ENCODE measurements around the gene UBAC1.
"Not testable (repeated sequence)": the region's sequence is repeated elsewhere in the genome, so short reads cannot be mapped to it uniquely, and the experiment has no call there.

Gene UBAC1

DNA sequence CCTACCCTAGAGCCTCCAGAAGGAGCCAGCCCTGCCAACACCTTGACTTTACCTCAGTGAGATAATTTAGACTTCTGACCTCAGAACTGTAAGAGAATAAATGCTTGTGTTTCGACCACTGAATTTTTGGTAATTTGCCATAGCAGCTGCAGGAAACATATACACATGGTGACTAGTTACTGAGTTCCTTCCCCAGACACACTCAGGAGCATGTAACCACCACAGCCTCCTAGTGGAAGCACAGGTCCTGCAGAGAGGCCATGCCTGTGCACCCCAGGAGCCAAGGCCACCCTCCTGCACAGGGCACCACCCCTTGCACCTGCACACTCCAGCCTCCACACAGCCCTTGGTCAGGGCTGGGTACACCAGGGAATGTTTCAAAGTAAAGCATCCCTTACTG is 46.3 kb downstream of the UBAC1 start:
- peak; percentile 25 for DNase-seq

GRCh38 chr9:135911233-135911632 is 49.9 kb downstream of the UBAC1 start:
- DNase-seq, result not testable (repeated sequence)

GRCh38 chr9:135910757-135911156 is 50.4 kb downstream of the UBAC1 start:
- DNase-seq, result no peak

DNA sequence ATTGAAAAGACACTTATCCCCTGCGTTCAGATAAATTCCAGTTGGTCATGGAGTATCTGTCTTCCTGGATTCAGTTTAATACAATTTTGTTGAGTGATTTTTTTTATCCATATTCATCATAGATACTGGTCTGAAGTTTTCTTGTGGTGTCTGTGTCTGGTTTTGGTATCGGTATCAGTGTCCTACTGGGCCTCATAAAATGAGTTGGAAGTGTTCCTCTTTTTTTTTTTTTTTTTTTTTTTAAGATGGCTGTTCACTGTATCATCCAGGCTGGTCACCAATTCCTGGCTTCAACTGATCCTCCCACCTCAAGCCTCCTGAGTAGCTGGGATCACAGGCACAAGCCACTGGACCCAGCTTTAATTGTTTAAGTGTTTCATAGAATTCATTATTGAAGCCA is 51.0 kb downstream of the UBAC1 start:
- no peak for DNase-seq

- DNase-seq, result no peak
Observed at GRCh38 chr9:135909371-135909770, 51.8 kb downstream of the UBAC1 start.

GRCh38 chr9:135908754-135909204 is 52.4 kb downstream of the UBAC1 start:
- DNase-seq, result no peak

- no peak for DNase-seq
Observed at GRCh38 chr9:135908093-135908753, 53.0 kb downstream of the UBAC1 start.

DNA sequence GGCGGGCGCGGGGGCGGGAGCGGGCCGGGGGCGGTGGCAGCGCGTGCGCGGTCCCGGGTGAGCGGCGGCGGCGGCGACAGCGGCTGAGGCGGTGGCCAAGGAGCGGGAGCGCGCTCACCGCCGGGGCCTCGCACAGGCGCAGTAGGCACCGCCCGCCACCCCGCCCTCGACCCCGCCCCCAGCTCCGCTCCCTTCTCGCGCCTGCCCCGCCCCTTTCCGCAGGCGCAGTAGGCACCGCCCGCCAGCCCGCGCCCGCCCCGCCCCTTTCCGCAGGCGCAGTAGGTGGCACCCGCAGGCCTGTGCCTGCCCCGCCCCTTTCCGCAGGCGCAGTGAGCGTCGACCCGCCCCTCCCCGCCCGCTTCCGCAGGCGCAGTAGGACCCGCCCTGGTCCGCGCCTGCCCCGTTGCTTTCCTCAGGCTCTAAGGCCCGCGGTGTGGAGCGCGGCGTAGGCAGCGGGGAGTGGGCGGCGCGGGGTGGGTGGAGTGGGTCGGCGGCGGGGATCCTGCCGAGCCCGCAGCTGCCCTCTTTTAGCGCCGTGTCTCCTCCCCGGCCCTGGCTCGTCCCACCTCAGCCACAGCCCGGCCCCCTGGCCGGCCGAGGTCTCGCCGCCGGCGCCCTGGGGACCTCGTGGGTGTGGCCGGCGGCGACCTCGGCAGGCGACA is 53.6 kb downstream of the UBAC1 start, which contains the start of gene CAMSAP1:
Gene CAMSAP1 (minus strand): TSS at position 116 of the 662 bp plus-strand sequence. CDS start 387 bp downstream, outside the sequence.
- DNase-seq, result peak; percentile 94

DNA sequence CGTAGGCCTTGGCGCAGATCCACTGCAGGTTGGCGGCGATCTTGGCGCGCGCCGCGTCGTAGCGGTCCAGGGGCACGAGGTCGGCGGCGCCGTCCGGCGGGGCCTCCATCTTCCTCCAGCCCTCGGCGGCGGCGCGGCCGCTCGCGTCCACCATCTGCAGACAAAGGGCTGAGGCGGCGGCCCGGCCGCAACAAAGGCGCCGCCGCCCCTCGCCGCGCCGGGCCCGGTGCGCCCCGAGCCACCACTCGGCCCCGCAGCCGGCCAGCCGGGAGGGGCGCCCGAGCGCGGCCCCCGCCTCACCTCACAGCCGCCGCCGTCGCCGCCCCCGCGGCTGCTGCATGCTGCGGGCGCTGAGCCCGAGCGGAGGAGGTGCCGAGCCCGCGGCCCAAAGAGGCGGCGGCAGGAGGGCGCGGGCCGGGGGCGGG is 54.2 kb downstream of the UBAC1 start:
- DNase-seq, result peak; percentile 19

DNA sequence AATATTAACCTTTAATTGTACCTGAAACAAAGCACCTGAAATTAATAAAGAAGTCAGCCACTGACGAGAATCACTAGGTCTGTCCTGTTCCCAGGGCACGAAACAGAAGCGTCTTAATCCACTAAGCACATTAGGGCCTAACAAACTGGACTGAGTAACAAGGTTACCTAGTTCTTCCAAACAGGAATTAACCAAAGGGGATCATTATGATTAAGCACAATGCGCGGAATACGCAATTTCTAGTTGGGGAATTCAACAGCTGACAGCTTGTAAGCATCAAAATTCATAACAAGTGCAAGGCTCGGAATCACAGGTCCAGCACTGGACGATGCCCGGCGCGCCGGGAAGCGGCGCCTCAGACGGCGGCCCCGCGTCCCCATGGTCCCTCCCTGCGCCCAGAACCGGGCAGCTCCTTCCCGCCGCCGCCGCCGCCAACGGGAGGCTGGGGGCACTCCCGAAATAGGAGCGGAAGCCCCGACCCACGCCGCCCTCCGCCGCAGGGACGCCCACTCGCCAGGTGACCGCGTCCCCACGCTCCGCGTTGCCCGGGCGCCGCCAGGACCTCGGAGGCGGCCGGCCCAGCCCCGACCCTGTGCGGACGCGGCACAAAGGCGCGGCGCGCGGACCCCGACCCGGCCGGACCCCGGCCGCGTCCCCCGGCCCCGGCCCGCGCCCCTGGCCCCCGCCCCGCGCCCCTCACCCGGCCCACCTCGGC is 54.7 kb downstream of the UBAC1 start:
- peak; percentile 20 for DNase-seq

DNA sequence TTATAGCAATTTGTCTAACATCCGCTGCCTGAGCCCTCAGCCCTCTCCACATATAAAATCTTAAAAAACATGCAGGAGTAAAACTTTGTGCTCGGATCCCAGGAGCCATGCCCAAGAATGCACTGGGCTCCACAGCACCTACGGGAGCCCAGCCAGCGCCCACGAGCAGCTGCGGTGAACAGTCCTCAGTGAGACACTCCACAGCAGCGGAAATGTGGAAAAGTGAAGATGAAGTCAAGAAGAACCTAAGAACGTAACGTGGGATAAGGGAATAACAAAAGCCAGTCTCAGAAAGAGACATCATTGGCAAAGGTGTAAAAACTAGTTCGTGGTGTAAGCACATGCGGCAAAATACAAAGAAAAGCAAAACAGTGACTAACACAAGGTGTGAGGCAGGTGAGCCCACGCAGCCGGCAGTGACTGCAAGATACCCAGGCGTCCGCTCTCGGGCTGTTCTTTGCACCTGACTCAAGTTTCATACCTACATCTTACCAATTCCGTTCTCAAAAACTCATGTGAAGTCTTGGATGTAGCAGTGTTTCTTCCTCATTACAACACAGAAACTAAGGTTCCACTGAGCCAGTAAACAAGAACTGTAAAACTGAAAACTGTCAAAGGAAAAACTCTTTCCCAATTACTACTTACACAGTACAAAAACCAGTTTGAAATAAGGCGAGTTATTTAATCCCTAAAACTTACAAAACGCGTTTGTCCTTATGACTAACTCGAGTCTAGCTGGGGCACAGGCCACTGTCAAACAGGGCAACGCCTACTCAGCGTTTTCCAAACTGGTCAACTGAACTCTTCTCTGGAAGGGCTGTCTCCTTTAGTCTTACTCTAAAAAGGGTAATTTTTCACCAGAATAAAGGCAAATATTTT is 55.6 kb downstream of the UBAC1 start:
- DNase-seq, result no peak

DNA sequence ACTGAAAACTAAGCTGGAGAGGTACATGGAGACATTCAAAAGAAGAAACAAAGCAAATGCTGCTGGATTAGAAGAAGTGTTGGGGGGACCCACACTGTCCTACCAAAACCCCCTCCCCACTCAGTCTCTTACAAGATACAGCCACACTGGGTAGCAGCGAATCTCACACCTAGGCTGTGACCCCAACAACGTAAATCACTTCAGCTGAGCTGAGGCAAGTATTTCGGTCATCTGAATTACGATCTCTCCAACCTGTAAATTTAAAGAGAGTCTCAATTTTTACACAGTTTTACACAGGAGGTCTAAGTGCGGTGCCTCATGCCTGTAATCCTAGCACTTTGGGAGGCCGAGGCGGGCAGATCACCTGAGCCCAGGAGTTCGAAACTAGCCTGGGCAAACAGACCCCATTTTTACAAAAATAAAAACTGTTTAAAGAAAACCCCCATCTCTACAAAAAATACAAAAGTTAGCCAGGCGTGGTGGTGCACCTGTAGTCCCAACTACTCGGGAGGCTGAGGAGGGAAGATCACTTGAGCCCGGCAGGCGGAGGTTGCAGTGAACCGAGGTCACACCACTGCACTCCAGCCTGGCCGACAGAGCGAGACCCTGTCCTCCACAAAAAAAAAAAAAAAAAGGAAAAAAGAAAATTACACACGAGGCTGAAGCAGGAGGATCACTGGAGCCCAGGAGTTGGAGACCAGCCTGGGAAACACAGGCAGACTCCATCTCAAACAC is 57.2 kb downstream of the UBAC1 start:
- DNase-seq, result no peak

DNA sequence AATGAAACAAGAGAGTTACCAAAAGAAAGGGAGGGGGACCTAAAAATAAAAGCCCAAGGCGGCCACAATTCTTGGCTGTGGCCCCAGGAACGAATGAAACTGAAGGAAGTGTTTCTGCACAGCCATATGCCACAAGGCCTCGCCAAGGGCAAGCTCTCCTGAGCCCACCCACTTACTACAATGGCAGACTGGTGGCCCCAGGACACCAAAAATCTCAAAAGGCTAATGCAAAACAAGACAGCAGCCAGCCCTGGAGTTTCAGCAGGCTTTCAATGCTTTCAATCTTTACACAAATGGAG is 57.9 kb downstream of the UBAC1 start:
- no peak for DNase-seq

DNA sequence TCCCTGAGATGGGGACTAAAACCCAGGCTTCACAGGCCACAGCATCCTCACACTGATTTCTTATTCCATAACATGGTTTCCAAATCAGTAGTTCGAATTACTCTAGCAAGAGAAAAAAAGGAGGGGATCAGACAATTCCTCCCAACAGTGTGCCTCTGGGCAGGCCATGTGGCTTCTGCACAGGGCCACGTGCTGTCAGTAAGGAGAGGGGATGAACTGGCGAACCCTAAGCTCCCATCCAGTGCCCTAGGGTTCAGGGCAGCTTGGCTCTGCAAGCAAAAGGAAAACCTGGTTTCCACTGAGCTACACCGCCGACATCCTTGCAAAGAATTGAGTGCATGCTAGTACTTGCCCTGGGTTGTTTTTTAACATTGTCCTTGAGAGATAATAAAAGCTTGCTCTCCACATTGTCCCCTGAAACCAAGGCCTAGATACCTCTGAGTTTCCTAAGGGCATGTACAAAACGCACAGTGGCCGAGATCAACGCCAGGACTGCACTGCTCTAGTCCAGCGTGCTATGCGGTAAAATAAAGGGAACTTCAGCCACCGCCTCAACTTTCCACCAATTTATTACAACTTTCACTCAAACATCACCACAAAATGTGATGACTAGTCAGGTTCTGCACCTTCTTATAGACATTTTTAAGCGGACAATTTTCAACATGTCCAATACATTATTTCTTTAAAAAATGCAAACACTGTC is 58.4 kb downstream of the UBAC1 start:
- DNase-seq, result no peak

DNA sequence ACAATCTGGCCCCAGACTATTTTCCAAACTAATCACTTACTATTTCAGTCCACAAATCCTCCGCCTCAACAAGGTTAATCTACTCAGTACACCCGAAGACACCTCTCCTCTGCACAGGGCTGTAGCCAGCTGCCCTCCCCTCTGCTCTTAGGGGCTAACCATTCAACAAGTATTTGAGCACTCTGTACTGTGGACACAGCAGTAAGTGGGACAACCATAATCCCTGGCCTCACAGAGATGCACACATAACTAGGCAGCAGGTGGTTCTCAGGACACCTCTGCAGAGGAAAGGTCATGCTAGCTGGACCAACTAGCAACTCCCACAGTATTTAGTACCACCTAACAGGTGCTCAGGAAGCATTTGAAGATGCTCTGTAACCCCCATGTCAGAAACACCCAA is 59.3 kb downstream of the UBAC1 start:
- DNase-seq, result no peak

DNA sequence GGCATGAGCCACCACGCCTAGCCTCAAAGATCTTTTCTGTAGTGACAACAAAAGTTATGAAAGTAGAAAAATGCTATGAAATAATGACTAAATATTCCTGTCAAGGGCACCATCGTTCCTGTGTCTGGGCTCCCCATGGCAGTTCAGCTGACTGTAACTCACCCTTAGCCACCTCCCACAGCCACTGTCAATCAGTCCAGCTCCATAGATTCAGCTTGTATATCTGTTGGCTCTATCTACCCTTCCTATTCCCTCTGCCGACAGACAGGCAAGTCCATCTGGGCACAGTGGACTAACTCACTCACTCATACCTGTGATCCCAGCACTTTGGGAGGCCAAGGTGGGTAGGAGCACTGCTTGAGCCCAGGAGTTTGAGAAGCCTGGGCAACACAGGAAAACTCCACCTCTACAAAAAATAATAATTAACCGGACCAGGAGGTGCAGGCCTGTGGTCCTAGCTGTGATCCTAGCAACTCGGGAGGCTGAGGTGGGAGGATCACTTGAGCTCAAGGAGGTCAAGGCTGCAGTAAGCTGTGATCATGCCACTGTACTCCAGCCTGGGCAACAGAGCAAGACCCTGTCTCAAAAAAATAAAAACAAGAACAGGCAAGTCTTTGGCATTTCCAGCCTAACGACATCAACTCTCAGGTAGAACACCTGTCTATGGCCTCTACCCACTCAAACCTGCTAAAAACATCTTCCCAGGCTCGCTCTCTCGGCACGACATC is 60.0 kb downstream of the UBAC1 start:
- DNase-seq, result no peak

- peak; percentile 78 for DNase-seq
Observed at GRCh38 chr9:135898634-135899407, 62.4 kb downstream of the UBAC1 start.

DNA sequence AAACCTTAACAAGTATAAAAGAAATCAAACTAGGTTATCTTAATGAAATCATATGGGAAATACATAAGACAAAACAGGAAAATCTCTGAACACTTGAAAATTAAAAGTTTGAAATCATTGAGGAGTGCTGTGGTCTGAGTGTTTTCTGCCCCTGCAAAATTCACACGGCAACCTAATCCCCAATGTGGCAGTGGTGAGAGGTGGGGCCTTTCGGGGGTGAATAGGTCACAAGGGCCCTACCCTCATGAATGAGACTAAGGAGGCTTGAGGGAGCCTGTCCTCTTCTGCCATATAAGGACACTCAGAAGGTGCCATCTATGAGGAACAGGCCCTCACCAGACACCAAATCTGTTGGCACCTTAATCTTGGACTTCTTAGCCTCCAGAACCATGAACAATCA is 64.5 kb downstream of the UBAC1 start:
- DNase-seq, result no peak

GRCh38 chr9:135896205-135896604 is 65.0 kb downstream of the UBAC1 start:
- no peak for DNase-seq

DNA sequence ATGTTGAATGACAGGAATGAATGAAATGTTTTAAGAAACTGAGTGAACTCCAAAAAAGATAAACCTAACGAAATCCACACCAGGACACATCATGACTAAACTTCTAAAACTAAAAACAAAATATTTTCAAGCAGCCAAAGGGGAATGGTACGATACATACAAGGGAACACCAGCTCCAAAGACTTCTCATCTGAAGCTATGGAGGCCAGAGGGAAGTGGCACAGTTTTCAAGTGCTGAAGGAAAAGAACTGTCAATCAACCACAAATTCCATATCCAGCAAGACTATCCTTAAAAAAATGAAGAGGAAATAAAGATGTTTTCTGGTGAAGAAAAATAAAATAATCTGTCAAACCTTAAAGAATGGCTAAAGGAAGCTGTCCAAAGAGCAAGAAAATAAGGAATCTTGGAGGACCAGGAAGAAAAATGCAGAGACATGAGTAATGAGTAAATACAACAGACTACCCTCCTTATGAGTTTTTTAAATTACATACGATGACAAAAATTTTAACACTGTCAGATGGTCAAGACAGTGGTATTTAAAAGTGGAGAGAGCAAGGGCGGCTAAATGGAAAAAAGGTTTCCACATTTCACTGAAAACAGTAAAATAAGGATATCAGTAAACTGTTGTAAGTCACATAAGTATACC is 65.8 kb downstream of the UBAC1 start:
- no peak for DNase-seq

All from fibroblast of skin of right quadriceps (primary cell).